GM23338 (cell line): ENCODE results near the gene PRELID3B. TPM values are rescaled to one million over a fixed set of nuclear protein-coding genes. Genes with fewer than 3 reads are reported as not detected.

Source experiments
- ATAC-seq: fragments of 200-7000 bp; cut with Tn5 transposase; 3 replicates; pipeline ENCODE4 v1.9.1; 2020
- DNase-seq: peaks from one replicate; pipeline ENCODE4 v3.0.0-alpha.2; 2015; ENCODE audit warnings: low spot score
- H2AFZ ChIP-seq: fragments of 200-600 bp; sonication (generic); 2 replicates; pipeline ENCODE4 v1.8.0; 2016; ENCODE audit warnings: antibody characterized with exemption, mild to moderate bottlenecking, moderate library complexity
- H3F3A ChIP-seq: fragments of 200-600 bp; sonication (generic); replicated peaks from 2 replicates; pipeline ENCODE4 v1.8.0; 2017; ENCODE audit warnings: antibody characterized with exemption, mixed run types, low read depth
- H3K27ac ChIP-seq: fragments of 200-600 bp; sonication (generic); 2 replicates; pipeline ENCODE4 v1.6.1; 2016; ENCODE audit warnings: low read depth
- H3K27me3 ChIP-seq: fragments of 200-600 bp; sonication (generic); 2 replicates; pipeline ENCODE4 v1.8.0; 2016; ENCODE audit warnings: mild to moderate bottlenecking, mixed run types, moderate library complexity; ENCODE audit not compliant: insufficient read depth
- H3K36me3 ChIP-seq: fragments of 200-600 bp; sonication (generic); 2 replicates; pipeline ENCODE4 v1.8.0; 2016; ENCODE audit warnings: mild to moderate bottlenecking; ENCODE audit not compliant: insufficient read depth
- H3K4me1 ChIP-seq: fragments of 200-600 bp; sonication (generic); 2 replicates; pipeline ENCODE4 v1.8.0; 2016; ENCODE audit warnings: mild to moderate bottlenecking, moderate library complexity; ENCODE audit not compliant: insufficient read depth
- H3K4me2 ChIP-seq: fragments of 200-600 bp; sonication (generic); 2 replicates; pipeline ENCODE4 v1.7.1; 2017; ENCODE audit warnings: mixed run types
- H3K4me3 ChIP-seq: fragments of 200-600 bp; sonication (generic); 2 replicates; pipeline ENCODE4 v1.6.1; 2016; ENCODE audit warnings: mixed run types
- H3K79me2 ChIP-seq: fragments of 200-600 bp; sonication (generic); replicated peaks from 2 replicates; pipeline ENCODE4 v1.8.0; 2017; ENCODE audit warnings: mild to moderate bottlenecking; ENCODE audit not compliant: insufficient read depth
- H3K9me2 ChIP-seq: fragments of 200-600 bp; sonication (generic); 2 replicates; pipeline ENCODE4 v1.8.0; 2017; ENCODE audit not compliant: insufficient read depth
- H4K20me1 ChIP-seq: fragments of 200-600 bp; sonication (generic); replicated peaks from 2 replicates; pipeline ENCODE4 v1.8.0; 2017; ENCODE audit warnings: mild to moderate bottlenecking; ENCODE audit not compliant: insufficient read depth
- H3K27ac Mint-ChIP-seq: 2 replicates; pipeline ENCODE4 v1.8.0; 2020; ENCODE audit warnings: inconsistent platforms, mild to moderate bottlenecking, moderate library complexity, mixed read lengths
- H3K27me3 Mint-ChIP-seq: 3 replicates; pipeline ENCODE4 v1.8.0; 2022; ENCODE audit warnings: low read depth, mild to moderate bottlenecking, moderate library complexity, mixed read lengths, inconsistent platforms; ENCODE audit not compliant: insufficient read depth, poor library complexity
- H3K36me3 Mint-ChIP-seq: 3 replicates; pipeline ENCODE4 v1.8.0; 2021; ENCODE audit warnings: low read depth, mild to moderate bottlenecking, inconsistent platforms, moderate library complexity, mixed read lengths
- H3K4me1 Mint-ChIP-seq: 3 replicates; pipeline ENCODE4 v1.8.0; 2020; ENCODE audit warnings: mild to moderate bottlenecking, inconsistent platforms, mixed read lengths
- H3K4me3 Mint-ChIP-seq: 3 replicates; pipeline ENCODE4 v1.8.0; 2021; ENCODE audit warnings: moderate library complexity, mild to moderate bottlenecking, inconsistent platforms, mixed read lengths
- H3K9me3 Mint-ChIP-seq: 3 replicates; pipeline ENCODE4 v1.8.0; 2020; ENCODE audit warnings: moderate library complexity, mild to moderate bottlenecking, inconsistent platforms, mixed read lengths
- CREB1 ChIP-seq: fragments of 250-450 bp; sonication (Bioruptor Pico); IDR thresholded peaks from 2 replicates; pipeline ENCODE4 v1.5.0; 2020; ENCODE audit warnings: low read depth, mild to moderate bottlenecking, moderate library complexity
- CTCF ChIP-seq, 2 experiments: fragments of 200-600 bp in 1 of 2; sonication (generic) in 1 of 2; conservative IDR thresholded peaks; 2 replicates each; pipeline versions ENCODE4 v1.5.1 to v1.6.1; 2016 to 2017; ENCODE audit warnings: antibody characterized with exemption in 2 of 2, low read depth in 2 of 2, mild to moderate bottlenecking in 2 of 2, moderate library complexity in 1 of 2
- ETS1 ChIP-seq: IDR thresholded peaks from 2 replicates; pipeline ENCODE4 v1.6.1; 2016; ENCODE audit warnings: antibody characterized with exemption
- EZH2 ChIP-seq: fragments of 200-600 bp; sonication (generic); IDR thresholded peaks from one replicate; pipeline ENCODE4 v1.8.0; 2017; ENCODE audit warnings: antibody characterized with exemption, mild to moderate bottlenecking, low read depth; ENCODE audit not compliant: unreplicated experiment
- EZH2phosphoT487 ChIP-seq: fragments of 200-600 bp; sonication (generic); IDR thresholded peaks from one replicate; pipeline ENCODE4 v1.8.1; 2018; ENCODE audit warnings: antibody characterized with exemption; ENCODE audit not compliant: unreplicated experiment
- JUNB ChIP-seq: IDR thresholded peaks from one replicate; pipeline ENCODE4 v1.6.1; 2016; ENCODE audit warnings: antibody characterized with exemption; ENCODE audit not compliant: unreplicated experiment
- NANOG ChIP-seq: IDR thresholded peaks from 2 replicates; pipeline ENCODE4 v1.6.1; 2016; ENCODE audit warnings: antibody characterized with exemption, borderline replicate concordance
- POLR2AphosphoS5 ChIP-seq: IDR thresholded peaks from 2 replicates; pipeline ENCODE4 v1.6.1; 2016; ENCODE audit warnings: antibody characterized with exemption, low read depth
- REST ChIP-seq: IDR thresholded peaks from one replicate; pipeline ENCODE4 v1.6.1; 2018; ENCODE audit warnings: antibody characterized with exemption; ENCODE audit not compliant: unreplicated experiment
- STAT1 ChIP-seq: IDR thresholded peaks from one replicate; pipeline ENCODE4 v1.6.1; 2016; ENCODE audit warnings: antibody characterized with exemption; ENCODE audit not compliant: unreplicated experiment
- ZNF114 ChIP-seq: fragments of 250-450 bp; sonication (Bioruptor Pico); IDR thresholded peaks from 2 replicates; pipeline ENCODE4 v1.5.0; 2020; ENCODE audit warnings: mild to moderate bottlenecking, moderate library complexity
- ZNF331 ChIP-seq: fragments of 250-450 bp; sonication (Bioruptor Pico); IDR thresholded peaks from 2 replicates; pipeline ENCODE4 v1.5.0; 2020; ENCODE audit warnings: low read depth, mild to moderate bottlenecking, moderate library complexity
- ZNF462 ChIP-seq: fragments of 250-450 bp; sonication (Bioruptor Pico); IDR thresholded peaks from 2 replicates; pipeline ENCODE4 v1.5.0; 2020; ENCODE audit warnings: mild to moderate bottlenecking, moderate library complexity
- polyA plus RNA-seq: library from polyadenylated mRNA; unstranded; fragments of >200 nt; fragmentation: Nextera tagmentation; extraction: Ambion mirVana; gene quantifications from 2 replicates; pipeline ENCODE4 v1.2.1, GENCODE V29; 2016
- total RNA-seq: library from RNA; depleted of rRNA; stranded (reverse); fragments of >200 nt; shearing (Covaris generic); gene quantifications from 2 replicates; pipeline ENCODE4 v1.2.3, GENCODE V29; 2014

PRELID3B gene
- total and polyA plus RNA-seq, 2 experiments from 2014 or later, result 42.7 to 43.6 TPM

- H3K27me3 Mint-ChIP-seq, result peaks cover 20% of the 10 kb centered on the region
Measured at GRCh38 chr20:59004493-59004762, 38.2 kb downstream of the PRELID3B start.

More at GRCh38 chr20:59004493-59004762, 38.2 kb downstream of the PRELID3B start:
- Histone ChIP-seq H3F3A (no peaks in the 10 kb centered on the region), H3K4me3 (no peak overlapping the region), H3K27ac (no peak overlapping the region), H4K20me1 (0 out of 2 replicates have a peak, but pooled peaks cover 5% of the 10 kb centered on the region), H3K9me2 (no peaks in the 10 kb centered on the region), H3K4me2 (no peak overlapping the region), H3K4me1 (no peaks in the 10 kb centered on the region; the same call in 1 of the 2 replicates), H3K79me2 (no peaks in the 10 kb centered on the region), H2AFZ (no peak overlapping the region), H3K36me3 (no peaks in the 10 kb centered on the region), H3K27me3 (peaks cover 11% of the 10 kb centered on the region)
- Mint-ChIP-seq H3K4me3 (no peak overlapping the region), H3K4me1 (peaks cover 13% of the 10 kb centered on the region), H3K36me3 (peaks cover 2% of the 10 kb centered on the region; the same call in 1 of the 3 replicates), H3K9me3 (no peaks in the 10 kb centered on the region), H3K27ac (no peak overlapping the region)
- ATAC-seq, result no peak
- DNase-seq, result no peak
- TF ChIP-seq CREB1 (CRISPR knock-in tag), result no peak
- TF ChIP-seq CTCF (conservative IDR thresholded peaks at IDR 0.05; ENCODE audit: low read depth in 2 of 2), result no peak
- TF ChIP-seq JUNB, result no peak
- TF ChIP-seq REST, result no peak
- TF ChIP-seq ZNF114 (CRISPR knock-in tag), result no peak
- TF ChIP-seq STAT1, result no peak
- no peak for TF ChIP-seq ETS1
- TF ChIP-seq ZNF331 (CRISPR knock-in tag), result no peak
- TF ChIP-seq POLR2AphosphoS5, result no peak
- no peak for TF ChIP-seq ZNF462 (CRISPR knock-in tag)
- no peak for TF ChIP-seq EZH2phosphoT487
- no peak for TF ChIP-seq EZH2
- TF ChIP-seq NANOG, result no peak
